Urinary bladder (tissue), 4 donors: ENCODE data around the gene ZBTB34. TPM values are rescaled to one million over a fixed set of nuclear protein-coding genes. Genes with fewer than 3 reads are reported as not detected.

ENCODE experiments used
- DNase-seq: peaks from one replicate; pipeline ENCODE4 v3.0.0-alpha.2; 2015; ENCODE audit errors: extremely low spot score
- H3K27ac ChIP-seq: one replicate; pipeline ENCODE4 v1.5.1; 2013; ENCODE audit warnings: low read depth, mild to moderate bottlenecking, moderate library complexity
- H3K36me3 ChIP-seq: one replicate; pipeline ENCODE4 v1.6.1; 2013; ENCODE audit warnings: mild to moderate bottlenecking, moderate library complexity; ENCODE audit not compliant: insufficient read depth
- H3K4me1 ChIP-seq: one replicate; pipeline ENCODE4 v1.6.1; 2013; ENCODE audit warnings: mild to moderate bottlenecking, moderate library complexity; ENCODE audit not compliant: insufficient read depth
- H3K4me3 ChIP-seq: one replicate; pipeline ENCODE4 v1.5.1; 2013; ENCODE audit warnings: low read depth, low read length
- WGBS: extraction: QIAGEN DNeasy Blood & Tissue Kit; methylation state at CpG from one replicate; pipeline ENCODE4 v1.1.7; 2013; 5-methylcytosine and 5-hydroxymethylcytosine counted together
- polyA plus RNA-seq: library from polyadenylated mRNA; stranded (reverse); fragments of 200-250 nt; gene quantifications from one replicate; pipeline ENCODE4 v1.2.3, GENCODE V29; 2013
- total RNA-seq: library from RNA; depleted of rRNA; stranded (reverse); fragments of >200 nt; gene quantifications from one replicate; pipeline ENCODE4 v1.2.3, GENCODE V29; 2014
- donor health status: healthy with polysubstance abuse.
- donor health status: healthy.

The ZBTB34 gene
- total and polyA plus RNA-seq, 2 donors, result 4.3 to 24.7 TPM

DNA sequence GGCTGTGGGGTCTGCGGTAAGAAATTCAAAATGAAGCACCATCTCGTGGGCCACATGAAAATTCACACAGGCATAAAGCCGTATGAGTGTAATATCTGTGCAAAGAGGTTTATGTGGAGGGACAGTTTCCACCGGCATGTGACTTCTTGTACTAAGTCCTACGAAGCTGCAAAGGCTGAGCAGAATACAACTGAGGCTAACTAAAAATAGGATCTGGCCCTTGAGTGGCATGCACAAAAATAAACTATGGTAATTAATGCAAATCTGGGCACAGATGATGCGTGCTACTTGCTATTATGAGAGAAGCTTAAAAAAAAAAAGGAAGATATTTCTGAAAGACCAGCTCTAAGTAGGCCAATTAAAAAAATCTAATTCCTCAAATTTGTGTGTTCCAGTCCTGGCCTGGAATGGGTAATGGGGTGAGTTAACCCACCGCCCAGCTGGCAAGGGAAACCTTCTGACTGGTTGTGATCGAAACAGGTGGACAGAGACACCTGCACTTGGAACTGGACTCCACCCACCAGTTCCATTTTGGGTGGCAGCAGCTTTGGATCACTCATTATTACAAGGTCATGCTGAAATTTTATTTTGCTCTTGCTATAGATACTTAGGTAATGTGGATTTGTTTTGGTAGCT is 26.6 kb upstream of the ZBTB34 start:
- DNase-seq, result no peak
- 91% methylated on average over 8 of the region's 8 CpGs for WGBS
- no peak overlapping the region for H3K27ac ChIP-seq
- no peaks in the 10 kb centered on the region for H3K4me1 ChIP-seq
- no peak overlapping the region for H3K4me3 ChIP-seq
- H3K36me3 ChIP-seq, result no peaks in the 10 kb centered on the region

DNA sequence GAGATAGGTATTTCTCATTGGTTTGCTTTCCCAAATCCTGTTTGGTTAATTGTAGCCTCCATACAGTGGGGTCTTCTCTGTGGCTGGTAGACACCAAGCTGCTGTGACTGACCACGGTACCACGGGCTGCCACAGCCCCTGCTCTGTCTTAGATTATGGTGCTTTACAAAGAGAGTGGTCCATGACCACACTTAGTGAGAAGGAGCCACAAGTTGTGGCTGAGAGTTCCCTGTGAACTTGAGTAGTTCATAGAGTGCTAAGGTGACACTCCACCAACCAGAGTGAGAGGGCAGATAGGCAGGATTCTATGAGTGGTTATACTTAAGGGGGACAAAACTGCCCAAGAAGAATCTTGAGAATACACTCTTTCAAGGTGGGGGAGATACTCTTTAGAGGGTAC is 25.8 kb upstream of the ZBTB34 start:
- Histone ChIP-seq H3K36me3 (no peaks in the 10 kb centered on the region), H3K4me1 (no peaks in the 10 kb centered on the region), H3K4me3 (no peak overlapping the region), H3K27ac (no peak overlapping the region)
- no peak for DNase-seq
- 94% methylated on average over 2 of the region's 2 CpGs for WGBS

DNA sequence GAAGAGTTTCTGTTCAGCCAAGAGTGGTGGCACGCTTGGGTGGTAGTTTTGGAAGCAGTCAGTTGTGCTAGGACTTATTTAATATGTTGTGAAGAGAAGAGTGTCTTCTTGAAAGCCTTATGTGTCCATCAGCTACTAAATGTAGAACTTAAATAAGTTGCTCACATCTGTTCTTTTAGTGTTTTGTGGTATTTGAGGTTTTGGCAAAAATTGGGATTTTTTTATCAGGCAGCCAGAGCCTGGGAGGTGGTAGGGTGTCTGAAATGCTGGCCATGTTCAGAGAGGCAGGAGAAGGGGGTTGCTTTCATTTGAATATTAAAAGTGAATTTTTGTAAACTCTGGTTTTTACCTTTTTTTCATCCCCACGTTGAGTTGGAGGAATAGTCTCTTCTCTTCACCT is 24.2 kb upstream of the ZBTB34 start:
- Histone ChIP-seq H3K4me1 (no peaks in the 10 kb centered on the region), H3K27ac (no peak overlapping the region), H3K4me3 (no peak overlapping the region), H3K36me3 (no peaks in the 10 kb centered on the region)
- 93% methylated on average over 2 of the region's 2 CpGs for WGBS
- no peak for DNase-seq

DNA sequence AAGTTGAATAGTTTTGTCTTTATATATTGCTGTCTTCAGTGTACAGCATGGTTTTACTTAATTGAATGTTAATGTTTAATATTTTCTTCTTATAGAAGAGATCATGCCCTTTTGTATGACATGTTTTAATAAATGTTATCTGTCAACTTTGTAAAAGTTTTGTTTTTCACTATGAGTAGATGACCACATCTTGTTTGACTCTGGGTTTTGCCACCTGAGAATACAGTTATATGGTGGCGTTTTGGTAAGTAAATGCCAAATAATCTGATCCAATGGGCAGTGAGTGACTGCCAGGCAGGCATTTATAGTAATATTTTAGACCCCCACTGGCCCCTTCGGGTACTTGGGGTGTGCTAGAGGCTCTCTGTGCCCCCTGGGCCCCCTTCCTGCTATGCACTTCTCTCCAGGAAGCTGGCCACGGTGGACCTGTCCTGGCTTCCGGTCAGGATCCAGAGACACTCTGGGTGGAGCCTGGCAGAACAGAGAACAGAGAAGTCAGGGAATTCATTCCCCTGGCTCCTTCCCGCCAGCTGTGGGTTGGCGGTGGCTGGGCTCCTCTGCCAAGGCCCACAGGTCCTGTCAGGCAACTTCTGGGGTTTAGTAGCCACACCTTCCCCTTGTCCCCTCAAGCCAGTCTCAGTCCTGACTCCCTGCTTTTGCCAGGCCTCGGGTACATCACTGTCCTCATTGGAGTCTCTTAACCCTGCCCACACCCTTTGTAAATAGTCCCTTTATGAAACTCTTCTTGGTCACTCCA is 22.2 kb upstream of the ZBTB34 start:
- Histone ChIP-seq H3K27ac (no peak overlapping the region), H3K4me3 (no peak overlapping the region)

DNA sequence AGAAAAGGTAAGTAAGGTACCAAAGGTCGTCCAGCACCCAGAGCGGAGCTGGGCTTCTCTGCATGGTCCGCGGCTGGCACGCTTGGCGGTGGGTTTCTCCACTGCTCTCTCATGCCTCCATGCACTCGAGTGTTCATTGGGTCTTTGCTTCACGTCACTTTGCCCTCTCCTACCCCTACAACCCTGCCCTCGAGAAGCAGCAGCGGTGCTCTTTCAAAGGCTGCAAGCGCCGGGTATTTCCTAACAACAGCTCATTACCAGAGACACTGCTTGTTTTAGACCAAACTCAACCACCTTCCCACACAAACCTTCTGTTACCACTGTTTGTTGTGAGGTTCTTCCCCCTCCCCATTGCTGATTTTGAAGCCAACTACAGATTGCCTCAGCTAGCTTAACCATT is 21.5 kb upstream of the ZBTB34 start:
- WGBS, result 92% methylated on average over 12 of the region's 12 CpGs
- no peak for DNase-seq
- Histone ChIP-seq H3K4me1 (no peaks in the 10 kb centered on the region), H3K4me3 (no peak overlapping the region), H3K36me3 (no peaks in the 10 kb centered on the region), H3K27ac (no peak overlapping the region)

More for the DNA sequence above, 22.2 kb upstream of the ZBTB34 start:
- DNase-seq, result no peak
- 73% methylated on average over 7 of the region's 7 CpGs for WGBS
- H3K36me3 ChIP-seq, result no peaks in the 10 kb centered on the region
- H3K4me1 ChIP-seq, result no peaks in the 10 kb centered on the region

DNA sequence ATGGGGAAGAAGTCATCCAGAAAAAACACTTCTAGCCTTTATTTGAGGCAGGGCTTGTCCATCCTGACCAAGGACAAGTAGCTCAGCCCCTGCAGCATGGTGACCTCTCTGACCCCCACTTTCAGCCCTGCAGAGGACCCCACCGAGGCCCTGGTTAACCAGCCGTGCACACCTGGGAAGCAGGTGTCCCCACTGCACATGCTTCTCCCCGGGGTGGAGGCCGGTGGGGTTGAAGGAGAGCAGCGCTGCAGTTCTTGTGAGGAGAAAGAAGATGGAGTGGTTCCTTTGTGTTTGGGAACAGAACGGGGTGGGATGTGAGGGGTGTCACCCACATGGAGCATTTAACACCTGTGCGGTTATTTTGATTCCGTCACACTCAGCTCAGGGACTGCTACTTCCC is 21.1 kb upstream of the ZBTB34 start:
- H3K36me3 ChIP-seq, result no peaks in the 10 kb centered on the region
- no peaks in the 10 kb centered on the region for H3K4me1 ChIP-seq
- WGBS, result 92% methylated on average over 8 of the region's 8 CpGs
- H3K27ac ChIP-seq, result no peak overlapping the region
- H3K4me3 ChIP-seq, result no peak overlapping the region
- DNase-seq, result no peak

DNA sequence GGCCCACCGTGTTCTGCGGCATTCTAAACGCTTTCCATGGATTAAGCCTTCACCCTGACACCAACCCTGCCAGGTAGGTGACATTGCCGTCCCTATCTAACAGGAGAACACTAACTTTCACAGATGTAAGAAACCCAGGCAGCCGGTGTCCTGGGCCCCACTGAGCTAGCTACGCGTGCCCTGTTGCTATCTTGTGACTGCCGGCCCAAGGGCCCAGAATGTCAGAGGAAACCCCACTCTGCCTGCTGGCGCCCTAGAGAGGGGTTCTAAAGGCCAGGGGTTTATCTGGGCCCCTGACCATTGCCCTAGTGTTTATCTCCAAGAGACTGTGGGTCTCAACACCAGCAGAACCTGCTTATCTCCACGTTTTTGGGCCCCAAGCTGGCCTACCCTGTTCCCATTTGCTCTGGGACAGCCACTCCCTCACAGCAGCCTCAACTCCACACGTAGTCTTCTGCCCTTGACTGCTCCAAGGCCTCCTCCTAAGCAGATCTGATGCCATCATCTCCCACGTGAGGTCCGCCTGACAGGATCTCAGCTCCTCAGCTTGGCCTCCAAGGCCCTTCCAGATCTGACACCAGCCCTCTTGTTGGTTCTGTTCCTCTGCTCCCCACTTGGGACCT is 18.1 kb upstream of the ZBTB34 start:
- DNase-seq, result no peak
- 88% methylated on average over 13 of the region's 13 CpGs for WGBS

DNA sequence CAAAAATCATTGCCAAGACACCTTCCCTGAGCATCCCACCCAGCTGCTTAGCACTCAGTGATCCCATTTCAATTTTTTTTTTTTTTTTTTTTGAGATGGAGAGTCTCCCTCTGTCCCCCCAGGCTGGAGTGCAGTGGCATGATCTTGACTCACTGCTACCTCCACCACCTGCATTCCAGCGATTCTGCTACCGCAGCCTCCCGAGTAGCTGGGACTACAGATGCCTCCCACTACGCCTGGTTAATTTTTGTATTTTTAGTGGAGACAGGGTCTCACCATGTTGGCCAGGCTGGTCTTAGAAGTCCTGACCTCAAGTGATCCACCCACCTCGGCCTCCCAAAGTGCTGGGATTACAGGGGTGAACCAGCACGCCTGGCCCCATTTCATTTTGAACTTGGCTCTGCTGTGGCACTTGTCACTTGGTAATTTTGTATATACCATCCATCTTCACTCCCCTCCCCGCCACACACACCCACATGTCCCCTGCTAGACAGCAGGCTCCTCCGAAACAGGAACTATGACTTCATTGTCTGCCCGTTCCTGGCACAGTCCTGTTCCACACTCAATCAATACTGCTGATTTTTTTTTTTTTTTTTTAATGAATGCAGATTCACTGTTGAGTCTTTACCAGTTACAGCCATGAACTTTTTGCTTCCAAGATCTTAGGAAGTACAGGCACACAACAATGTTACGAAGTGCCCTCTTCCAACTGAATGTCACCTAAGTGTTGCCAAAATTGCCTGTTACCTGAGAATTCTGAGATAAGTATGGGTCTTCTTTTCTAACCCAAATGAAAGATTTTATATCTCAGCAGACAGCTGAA is 17.3 kb upstream of the ZBTB34 start:
- H3K4me3 ChIP-seq, result no peak overlapping the region
- no peaks in the 10 kb centered on the region for H3K4me1 ChIP-seq
- 81% methylated on average over 10 of the region's 10 CpGs for WGBS
- DNase-seq, result no peak
- no peaks in the 10 kb centered on the region for H3K36me3 ChIP-seq
- no peak overlapping the region for H3K27ac ChIP-seq

More for the DNA sequence above, 18.1 kb upstream of the ZBTB34 start:
- Histone ChIP-seq H3K27ac (no peak overlapping the region), H3K4me1 (no peaks in the 10 kb centered on the region), H3K4me3 (no peak overlapping the region), H3K36me3 (no peaks in the 10 kb centered on the region)

DNA sequence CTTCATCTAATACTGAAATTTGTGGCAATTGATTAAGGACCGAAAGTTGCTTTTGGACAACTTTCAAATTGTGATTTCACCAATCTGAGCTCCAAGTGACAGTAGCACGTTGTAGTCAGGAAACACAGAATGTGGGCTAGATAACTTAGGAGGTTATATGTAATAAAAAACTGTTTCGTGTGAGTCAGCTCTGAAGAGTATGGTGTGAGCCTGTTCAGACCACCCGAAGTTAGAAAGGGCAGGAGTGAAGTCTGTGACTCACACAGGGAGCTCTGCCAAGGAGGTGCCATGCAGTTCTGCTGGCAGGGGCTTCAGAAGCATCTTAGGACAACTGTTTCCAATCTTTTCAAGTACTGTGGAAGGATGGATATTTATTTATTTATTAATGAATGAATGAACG is 16.4 kb upstream of the ZBTB34 start:
- WGBS, result 60% methylated on average over 5 of the region's 5 CpGs

DNA sequence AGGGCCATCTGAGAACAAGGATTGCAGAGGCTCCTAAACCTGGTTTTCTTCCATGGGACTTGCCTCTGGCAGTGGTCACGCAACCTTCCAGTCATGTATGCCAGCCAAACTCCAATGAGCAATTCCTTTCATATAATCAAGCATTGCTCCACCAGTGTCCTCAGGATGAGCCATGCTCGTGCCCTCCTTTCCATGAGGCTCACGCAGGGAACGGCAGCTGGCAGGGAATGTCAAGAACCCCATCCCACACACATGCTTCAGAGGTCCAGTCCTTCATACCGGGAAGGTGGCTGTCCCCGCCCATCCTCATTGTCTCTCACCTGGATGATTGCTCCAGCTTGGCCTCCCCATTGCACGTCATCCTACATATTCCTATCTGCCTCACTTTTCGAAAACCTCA is 13.4 kb upstream of the ZBTB34 start:
- Histone ChIP-seq H3K36me3 (no peaks in the 10 kb centered on the region), H3K4me1 (no peaks in the 10 kb centered on the region), H3K27ac (no peak overlapping the region), H3K4me3 (no peak overlapping the region)
- 85% methylated on average over 8 of the region's 8 CpGs for WGBS
- DNase-seq, result no peak

More for the DNA sequence above, 16.4 kb upstream of the ZBTB34 start:
- H3K4me3 ChIP-seq, result no peak overlapping the region
- no peaks in the 10 kb centered on the region for H3K36me3 ChIP-seq
- H3K27ac ChIP-seq, result no peak overlapping the region
- DNase-seq, result no peak
- no peaks in the 10 kb centered on the region for H3K4me1 ChIP-seq

DNA sequence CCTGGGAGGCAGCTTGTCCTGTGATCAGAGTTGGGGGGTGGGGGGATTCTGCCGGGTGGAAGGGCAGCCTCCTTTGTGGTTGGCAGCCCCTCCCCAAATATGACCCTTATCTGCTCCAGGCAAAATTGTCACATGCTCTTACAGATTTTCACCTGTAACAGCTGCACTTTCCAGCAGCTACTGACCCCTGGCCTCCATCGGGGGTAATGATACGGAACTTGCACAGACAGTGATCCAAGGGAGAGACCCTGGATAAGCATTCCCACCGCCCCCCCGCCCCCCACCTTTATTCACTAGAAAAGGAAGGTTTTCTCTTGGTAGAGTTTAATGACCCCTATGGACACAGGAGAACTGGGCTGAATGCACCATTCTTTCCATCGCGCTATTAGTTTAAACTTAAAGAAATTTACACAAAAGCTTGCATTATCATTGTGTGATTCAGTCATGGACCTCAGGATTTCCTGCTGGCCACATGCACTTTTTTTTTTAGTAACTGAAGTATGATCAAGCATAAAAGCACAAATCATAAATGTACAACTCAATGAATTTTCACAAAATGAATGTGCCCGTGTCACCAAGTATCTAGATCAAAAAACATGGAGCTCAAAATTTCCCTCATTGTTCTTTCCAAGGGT is 10.7 kb upstream of the ZBTB34 start:
- no peaks in the 10 kb centered on the region for H3K4me1 ChIP-seq
- WGBS, result 73% methylated on average over 8 of the region's 8 CpGs
- H3K4me3 ChIP-seq, result no peak overlapping the region
- no peak for DNase-seq
- no peak overlapping the region for H3K27ac ChIP-seq
- H3K36me3 ChIP-seq, result no peaks in the 10 kb centered on the region

DNA sequence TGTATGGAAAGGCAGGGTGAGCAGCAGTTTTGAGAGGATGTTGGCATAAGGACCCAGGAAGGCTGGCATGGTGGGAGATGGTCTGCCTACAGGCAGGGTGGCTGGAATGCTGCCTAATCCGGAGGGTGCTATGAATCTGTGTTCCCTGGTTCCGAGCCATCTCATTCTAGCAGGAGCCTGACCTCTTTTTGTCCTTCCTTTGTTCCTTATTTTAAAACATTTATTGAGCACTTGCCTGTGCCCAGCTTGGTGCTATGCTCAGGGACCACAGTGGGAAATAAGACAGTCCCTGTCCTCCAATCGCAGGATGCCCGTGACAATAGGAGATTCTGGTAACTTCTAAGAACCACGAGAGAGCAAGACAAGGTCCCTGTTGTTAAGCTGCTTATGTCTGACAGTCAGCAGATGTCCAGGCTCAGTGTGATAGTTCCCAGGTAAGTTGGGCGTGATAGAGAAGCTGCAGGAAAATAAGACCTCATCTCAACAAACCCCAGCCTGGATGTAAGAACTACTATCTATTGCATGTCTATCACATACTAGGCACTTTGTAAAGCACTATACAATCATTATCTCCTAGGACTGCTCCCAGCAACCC is 9.1 kb upstream of the ZBTB34 start:
- no peaks in the 10 kb centered on the region for H3K36me3 ChIP-seq
- H3K4me3 ChIP-seq, result no peak overlapping the region
- WGBS, result 72% methylated on average over 6 of the region's 6 CpGs
- H3K4me1 ChIP-seq, result no peaks in the 10 kb centered on the region
- DNase-seq, result no peak
- no peak overlapping the region for H3K27ac ChIP-seq
